ENCODE data around the gene TRIM51G.
"Not testable (repeated sequence)": the region's sequence is repeated elsewhere in the genome, so short reads cannot be mapped to it uniquely, and the experiment has no call there.

- not testable (repeated sequence) for TF ChIP-seq ZFP3 (CRISPR knock-in tag; IDR thresholded peaks at IDR 0.05); BACH2 (CRISPR knock-in tag; IDR thresholded peaks at IDR 0.05; ENCODE audit: borderline replicate concordance); RARB (CRISPR knock-in tag; IDR thresholded peaks at IDR 0.05); ARNTL (CRISPR knock-in tag; IDR thresholded peaks at IDR 0.05; ENCODE audit: borderline replicate concordance, low read depth); TCF4 (CRISPR knock-in tag; IDR thresholded peaks at IDR 0.05; ENCODE audit: borderline replicate concordance); CREB5 (CRISPR knock-in tag; IDR thresholded peaks at IDR 0.05; ENCODE audit: low read depth); PATZ1 (CRISPR knock-in tag; IDR thresholded peaks at IDR 0.05; ENCODE audit: borderline replicate concordance); ZFP30 (CRISPR knock-in tag; IDR thresholded peaks at IDR 0.05); TOX (CRISPR knock-in tag; IDR thresholded peaks at IDR 0.05; ENCODE audit: borderline replicate concordance); PPARA (CRISPR knock-in tag; IDR thresholded peaks at IDR 0.05; ENCODE audit: borderline replicate concordance); POU6F1 (CRISPR knock-in tag; IDR thresholded peaks at IDR 0.05; ENCODE audit: borderline replicate concordance, low read depth); ZNF565 (CRISPR knock-in tag; conservative IDR thresholded peaks at IDR 0.05; ENCODE audit: low read depth)
These were observed 37.9 kb downstream of the TRIM51G start for GRCh38 chr11:48945796-48946195.

All from SK-N-SH treated with all-trans-retinoic acid at 6 μM for 48 hours (cell line).